Measurements from ENCODE around the gene SETD2.

The SETD2 gene

GRCh38 chr3:47006145-47006651, 157.7 kb downstream of the SETD2 start:
- Histone ChIP-seq H3K9me3 (ENCODE audit: control insufficient read depth, insufficient read depth, low read length) (no peaks in the 10 kb centered on the region), H3F3A (ENCODE audit: control insufficient read depth, insufficient read depth) (no peaks in the 10 kb centered on the region; the same call in 1 of the 2 replicates), H3K4me2 (ENCODE audit: low read length) (no peak overlapping the region), H3K27ac (ENCODE audit: low read depth, low read length) (no peak overlapping the region), H4K20me1 (ENCODE audit: control insufficient read depth, insufficient read depth, low read depth, low read length) (no peaks in the 10 kb centered on the region), H3K9me2 (replicated peaks; ENCODE audit: control insufficient read depth, low read length) (no peaks in the 10 kb centered on the region), H3K36me3 (ENCODE audit: control insufficient read depth, low read length) (peaks cover 38% of the 10 kb centered on the region), H3K79me2 (ENCODE audit: control insufficient read depth, low read length) (no peaks in the 10 kb centered on the region), H3K4me1 (ENCODE audit: control insufficient read depth, low read length) (peaks cover 19% of the 10 kb centered on the region), H3K4me3 (ENCODE audit: low read length) (no peak overlapping the region), H3K27me3 (ENCODE audit: control insufficient read depth, low read length) (no peaks in the 10 kb centered on the region)
- no peak for TF ChIP-seq CTCF (IDR thresholded peaks at IDR 0.05; ENCODE audit: low read depth, low read length, poor library complexity, severe bottlenecking)
- TF ChIP-seq EZH2phosphoT487 (IDR thresholded peaks at IDR 0.05; ENCODE audit: borderline replicate concordance, low read length) = no peak

GRCh38 chr3:47005212-47006144, 158.4 kb downstream of the SETD2 start:
- Histone ChIP-seq H3K4me2 (ENCODE audit: low read length) (no peak overlapping the region), H3K36me3 (ENCODE audit: control insufficient read depth, low read length) (peaks cover 44% of the 10 kb centered on the region), H3K9me3 (ENCODE audit: control insufficient read depth, insufficient read depth, low read length) (no peaks in the 10 kb centered on the region)

GRCh38 chr3:47004369-47005211, 159.3 kb downstream of the SETD2 start:
- H3K27me3 ChIP-seq (ENCODE audit: control insufficient read depth, low read length) = no peaks in the 10 kb centered on the region
- peaks cover 11% of the 10 kb centered on the region for H3K4me1 ChIP-seq (ENCODE audit: control insufficient read depth, low read length)
- H3K9me2 ChIP-seq (replicated peaks; ENCODE audit: control insufficient read depth, low read length) = no peaks in the 10 kb centered on the region
- H3K9me3 ChIP-seq (ENCODE audit: control insufficient read depth, insufficient read depth, low read length) = no peaks in the 10 kb centered on the region
- H3K27ac ChIP-seq (ENCODE audit: low read depth, low read length) = no peak overlapping the region
- no peaks in the 10 kb centered on the region for H3K79me2 ChIP-seq (ENCODE audit: control insufficient read depth, low read length)
- TF ChIP-seq EZH2phosphoT487 (IDR thresholded peaks at IDR 0.05; ENCODE audit: borderline replicate concordance, low read length) (no peak), CTCF (IDR thresholded peaks at IDR 0.05; ENCODE audit: low read depth, low read length, poor library complexity, severe bottlenecking) (no peak)
- H4K20me1 ChIP-seq (ENCODE audit: control insufficient read depth, insufficient read depth, low read depth, low read length) = no peaks in the 10 kb centered on the region
- peaks cover 46% of the 10 kb centered on the region for H3K36me3 ChIP-seq (ENCODE audit: control insufficient read depth, low read length)
- H3K4me3 ChIP-seq (ENCODE audit: low read length) = no peak overlapping the region
- no peak overlapping the region for H3K4me2 ChIP-seq (ENCODE audit: low read length)
- H3F3A ChIP-seq (ENCODE audit: control insufficient read depth, insufficient read depth) = no peaks in the 10 kb centered on the region; the same call in 1 of the 2 replicates

More at GRCh38 chr3:47005212-47006144, 158.4 kb downstream of the SETD2 start:
- H3K79me2 ChIP-seq (ENCODE audit: control insufficient read depth, low read length) = no peaks in the 10 kb centered on the region
- no peaks in the 10 kb centered on the region for H3K9me2 ChIP-seq (replicated peaks; ENCODE audit: control insufficient read depth, low read length)
- H3K27me3 ChIP-seq (ENCODE audit: control insufficient read depth, low read length) = no peaks in the 10 kb centered on the region
- H3K27ac ChIP-seq (ENCODE audit: low read depth, low read length) = no peak overlapping the region
- H3K4me1 ChIP-seq (ENCODE audit: control insufficient read depth, low read length) = peaks cover 19% of the 10 kb centered on the region
- TF ChIP-seq EZH2phosphoT487 (IDR thresholded peaks at IDR 0.05; ENCODE audit: borderline replicate concordance, low read length) (no peak), CTCF (IDR thresholded peaks at IDR 0.05; ENCODE audit: low read depth, low read length, poor library complexity, severe bottlenecking) (no peak)
- H3F3A ChIP-seq (ENCODE audit: control insufficient read depth, insufficient read depth) = no peaks in the 10 kb centered on the region; the same call in 1 of the 2 replicates
- no peak overlapping the region for H3K4me3 ChIP-seq (ENCODE audit: low read length)
- H4K20me1 ChIP-seq (ENCODE audit: control insufficient read depth, insufficient read depth, low read depth, low read length) = no peaks in the 10 kb centered on the region

Measured in DOHH2 (cell line).